HG03066 (cell line): ENCODE data around the gene TGFBI.
"Not testable (repeated sequence)": the region's sequence is repeated elsewhere in the genome, so short reads cannot be mapped to it uniquely, and the experiment has no call there.

Experiments
- ATAC-seq: cut with Tn5 transposase; IDR thresholded peaks from one replicate; pipeline ENCODE4 v1.9.1; 2021; ENCODE audit warnings: low read depth; ENCODE audit not compliant: unreplicated experiment

The TGFBI gene

DNA sequence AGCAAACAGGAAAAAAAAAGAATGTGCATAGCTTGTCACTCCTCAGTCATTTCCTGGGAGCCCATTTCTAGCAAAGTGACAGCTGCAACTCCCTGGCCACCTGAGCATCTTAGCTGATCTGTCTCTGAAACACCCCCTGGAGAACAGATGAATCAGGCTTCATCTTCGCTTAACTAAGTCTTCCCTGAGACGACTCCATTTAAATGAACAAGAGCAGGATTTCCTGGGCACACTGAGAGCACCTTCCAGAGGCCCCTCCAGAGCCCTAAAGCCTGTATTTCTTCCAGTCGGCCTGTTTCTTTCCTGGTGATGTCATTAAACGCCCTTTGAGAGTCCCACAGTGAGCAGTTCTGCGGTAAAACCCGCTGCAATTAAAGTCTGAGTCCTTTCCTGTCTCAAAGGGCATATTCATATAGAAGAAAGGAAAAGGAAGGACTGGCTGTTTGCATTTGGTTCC, 13.9 kb downstream of the TGFBI start:
- no peak for ATAC-seq

DNA sequence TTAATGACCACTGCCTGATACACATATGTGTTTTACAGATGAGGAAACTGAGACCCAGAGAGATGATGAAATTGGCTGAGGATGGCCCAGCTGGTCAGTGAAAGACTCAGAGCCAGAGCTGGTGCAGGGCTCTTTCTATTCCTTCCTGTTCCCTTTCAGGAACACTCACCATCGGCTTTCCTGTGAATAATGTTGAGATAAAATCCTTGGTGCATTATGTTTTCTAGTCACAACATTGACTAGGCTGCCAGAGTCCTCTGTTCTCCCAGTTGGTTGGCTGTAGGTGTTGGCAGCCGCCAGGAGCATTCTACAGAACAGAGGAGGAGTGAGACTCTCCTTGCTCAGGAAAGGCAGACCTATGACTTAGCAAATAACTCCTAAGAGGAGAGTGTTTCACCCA, 14.8 kb downstream of the TGFBI start:
- no peak for ATAC-seq

DNA sequence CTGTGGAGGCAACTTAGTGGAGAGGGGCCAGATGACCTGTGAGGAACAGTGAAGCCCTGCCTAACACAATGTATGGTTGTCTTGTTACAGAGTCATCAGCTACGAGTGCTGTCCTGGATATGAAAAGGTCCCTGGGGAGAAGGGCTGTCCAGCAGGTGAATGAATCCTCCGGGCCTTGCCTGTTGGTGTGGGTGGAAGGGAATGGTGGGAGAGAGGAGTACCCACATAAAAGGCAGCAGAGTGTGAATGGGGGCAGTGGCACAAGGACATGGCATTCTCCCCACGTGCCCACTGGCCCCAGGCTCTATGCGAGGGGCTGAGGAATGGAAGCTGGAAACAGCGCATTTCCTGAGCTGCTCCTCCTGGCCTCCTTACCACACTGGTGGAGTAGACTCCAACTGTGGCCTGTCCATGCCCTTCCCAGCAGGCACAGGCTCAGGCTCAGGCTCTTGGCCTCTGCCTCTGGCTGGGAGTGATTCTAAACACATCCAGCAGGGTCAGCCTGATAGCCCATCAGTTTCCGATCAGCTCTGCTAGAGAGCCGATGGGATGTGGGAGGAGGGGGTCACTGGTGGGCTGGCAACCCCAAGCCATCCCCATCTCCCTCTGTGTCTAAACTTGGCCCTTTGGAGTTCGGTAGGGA, 15.3 kb downstream of the TGFBI start:
- ATAC-seq = no peak

DNA sequence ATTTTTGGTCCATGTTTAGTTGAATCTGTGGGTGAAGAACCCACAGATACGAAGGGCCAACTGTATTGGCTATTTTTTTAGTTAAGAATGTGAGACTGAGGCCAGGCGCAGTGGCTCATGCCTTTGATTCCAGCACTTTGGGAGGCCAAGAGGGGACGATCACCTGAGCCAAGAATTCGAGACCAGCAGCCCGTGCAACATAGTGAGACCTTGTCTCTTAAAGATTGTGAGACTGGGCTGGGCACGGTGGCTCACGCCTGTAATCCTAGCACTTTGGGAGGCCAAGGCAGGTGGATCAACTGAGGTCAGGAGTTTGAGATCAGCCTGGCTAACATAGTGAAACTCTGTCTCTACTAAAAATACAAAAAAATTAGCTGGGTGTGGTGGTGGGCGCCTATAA, 16.2 kb downstream of the TGFBI start:
- ATAC-seq = not testable (repeated sequence)

DNA sequence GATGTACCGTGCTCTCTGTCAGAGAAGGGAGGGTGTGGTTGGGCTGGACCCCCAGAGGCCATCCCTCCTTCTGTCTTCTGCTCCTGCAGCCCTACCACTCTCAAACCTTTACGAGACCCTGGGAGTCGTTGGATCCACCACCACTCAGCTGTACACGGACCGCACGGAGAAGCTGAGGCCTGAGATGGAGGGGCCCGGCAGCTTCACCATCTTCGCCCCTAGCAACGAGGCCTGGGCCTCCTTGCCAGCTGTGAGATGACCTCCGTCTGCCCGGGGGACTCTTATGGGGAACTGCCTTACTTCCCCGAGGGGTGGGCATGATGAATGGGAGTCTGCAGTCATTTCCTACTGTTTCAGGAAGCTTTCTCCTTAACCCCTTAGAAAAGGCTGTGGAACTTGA, 17.5 kb downstream of the TGFBI start:
- no peak for ATAC-seq

DNA sequence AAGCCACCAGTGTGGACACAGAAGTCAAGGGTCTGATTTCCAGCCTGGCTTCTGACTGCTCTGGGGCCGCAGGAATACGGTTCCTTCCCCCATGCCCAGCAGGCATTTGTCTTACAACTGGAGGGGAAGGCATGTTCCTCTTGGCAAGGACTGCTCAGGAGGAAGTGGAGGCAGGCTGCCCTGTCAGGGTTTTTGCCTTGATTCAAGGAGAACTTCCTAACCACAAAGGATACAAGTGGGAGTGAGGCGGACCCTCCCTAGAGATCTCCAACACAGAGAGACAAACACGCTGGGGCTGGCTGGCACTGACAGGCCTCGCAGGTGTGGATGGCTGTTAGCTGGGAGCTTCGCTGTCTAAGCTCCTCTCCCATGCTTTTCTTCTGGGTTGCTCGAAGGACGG, 19.1 kb downstream of the TGFBI start:
- ATAC-seq = no peak

DNA sequence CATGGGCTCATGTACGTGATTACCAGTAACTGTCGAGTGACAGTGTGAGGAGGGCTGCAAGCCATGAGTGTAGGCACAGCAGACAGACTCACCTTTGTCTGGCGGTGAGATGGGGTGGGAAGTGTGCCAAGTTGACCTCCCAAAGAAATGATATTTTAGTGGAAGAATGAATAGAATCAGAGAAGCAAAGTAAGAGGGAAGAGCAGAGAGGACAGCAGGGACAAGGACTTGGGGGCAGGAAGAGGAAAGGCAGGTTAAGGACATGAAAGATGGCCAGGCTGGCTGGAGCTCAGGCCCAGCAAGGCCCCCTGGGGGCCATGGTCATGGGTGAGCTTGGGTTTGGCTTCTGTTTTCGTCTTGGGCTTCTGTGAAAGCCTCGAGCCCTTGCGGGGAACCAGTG, 20.2 kb downstream of the TGFBI start:
- no peak for ATAC-seq

DNA sequence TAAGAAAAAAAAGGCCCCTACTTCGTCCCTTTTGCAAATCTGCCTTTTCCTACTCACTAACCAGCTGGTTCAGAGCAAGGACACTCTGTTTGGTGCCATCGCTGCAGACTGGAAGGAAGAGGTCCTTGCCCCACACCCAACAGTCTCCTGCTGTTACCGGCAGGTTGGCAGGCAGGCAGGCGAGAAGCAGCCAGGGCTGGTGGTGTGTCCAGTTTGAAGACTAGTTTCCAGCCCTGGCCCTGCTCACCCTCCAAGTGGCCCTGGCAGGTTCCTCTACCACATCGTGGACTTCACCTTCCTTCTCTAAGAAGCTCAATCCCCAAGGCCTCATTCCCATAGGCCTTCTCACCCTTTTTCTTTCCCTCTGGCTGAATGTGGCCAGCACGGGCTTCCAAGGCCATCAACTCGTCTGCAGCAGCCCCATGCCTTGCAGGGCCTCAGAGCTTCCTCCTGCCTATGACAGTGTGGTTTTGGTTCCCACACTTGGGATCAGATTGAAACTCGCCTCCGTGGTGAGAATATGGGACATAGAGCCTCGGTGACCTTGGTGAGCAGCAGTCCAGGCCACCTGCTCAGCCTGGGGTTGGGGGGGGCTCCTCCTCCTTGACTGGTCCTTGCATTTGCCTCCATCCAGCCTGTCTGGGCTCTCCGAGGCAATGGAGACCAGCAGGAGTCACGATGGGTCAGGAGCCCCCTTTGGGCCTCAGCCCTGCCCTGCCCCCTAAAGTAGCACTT, 22.9 kb downstream of the TGFBI start:
- ATAC-seq = no peak

DNA sequence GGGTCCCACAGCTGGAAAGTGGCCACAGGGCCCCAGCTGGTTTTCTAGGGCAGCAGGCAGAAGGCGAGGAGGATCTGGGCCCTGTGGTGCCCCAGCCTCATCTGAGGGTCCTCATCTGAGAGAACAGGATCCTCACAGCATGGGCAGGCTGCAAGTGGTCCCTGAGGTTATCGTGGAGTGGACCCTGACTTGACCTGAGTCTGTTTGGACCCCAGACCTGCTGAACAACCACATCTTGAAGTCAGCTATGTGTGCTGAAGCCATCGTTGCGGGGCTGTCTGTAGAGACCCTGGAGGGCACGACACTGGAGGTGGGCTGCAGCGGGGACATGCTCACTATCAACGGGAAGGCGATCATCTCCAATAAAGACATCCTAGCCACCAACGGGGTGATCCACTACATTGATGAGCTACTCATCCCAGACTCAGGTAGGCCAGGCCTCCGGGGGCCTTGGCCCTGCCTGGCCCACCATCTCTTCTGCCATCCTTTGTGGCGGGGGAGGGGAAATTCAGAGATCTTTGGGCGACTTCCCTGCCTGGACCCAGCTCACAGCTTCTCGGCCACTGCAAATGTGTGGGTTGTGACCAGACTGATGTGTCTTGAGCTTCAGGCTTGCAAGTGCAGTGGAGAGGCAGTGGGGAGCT, 24.0 kb downstream of the TGFBI start:
- no peak for ATAC-seq

DNA sequence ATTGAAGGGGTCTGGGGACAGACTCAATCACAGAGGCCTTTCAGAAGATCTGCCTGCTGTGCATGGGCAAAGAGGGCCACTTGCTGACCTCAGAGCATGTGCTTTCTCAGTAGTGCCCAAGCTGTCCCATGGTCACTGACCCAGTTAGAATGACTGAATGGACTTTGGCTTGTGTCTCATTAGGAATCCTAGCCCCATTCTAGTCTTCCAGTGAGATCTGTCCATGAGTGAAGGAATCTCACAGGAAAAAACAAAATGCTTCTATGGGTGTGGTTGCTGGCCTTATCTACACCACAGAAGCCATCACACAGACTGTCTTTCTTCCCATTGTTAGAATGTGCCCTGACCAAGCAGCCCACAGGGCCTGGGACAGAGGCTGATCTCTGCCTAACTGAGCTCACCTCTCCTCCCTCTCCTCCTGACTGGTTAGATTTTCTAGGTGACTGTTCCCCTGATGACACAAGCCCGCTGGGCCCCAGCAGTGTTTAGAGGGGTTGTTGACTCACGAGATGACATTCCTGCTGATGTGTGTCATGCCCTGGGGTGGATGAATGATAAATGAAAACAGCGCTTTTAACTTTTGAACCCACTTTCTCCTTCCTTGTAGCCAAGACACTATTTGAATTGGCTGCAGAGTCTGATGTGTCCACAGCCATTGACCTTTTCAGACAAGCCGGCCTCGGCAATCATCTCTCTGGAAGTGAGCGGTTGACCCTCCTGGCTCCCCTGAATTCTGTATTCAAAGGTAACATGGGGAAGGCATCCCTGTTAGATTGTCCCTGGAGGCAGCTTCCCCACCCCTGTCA, 24.8 kb downstream of the TGFBI start:
- no peak for ATAC-seq

DNA sequence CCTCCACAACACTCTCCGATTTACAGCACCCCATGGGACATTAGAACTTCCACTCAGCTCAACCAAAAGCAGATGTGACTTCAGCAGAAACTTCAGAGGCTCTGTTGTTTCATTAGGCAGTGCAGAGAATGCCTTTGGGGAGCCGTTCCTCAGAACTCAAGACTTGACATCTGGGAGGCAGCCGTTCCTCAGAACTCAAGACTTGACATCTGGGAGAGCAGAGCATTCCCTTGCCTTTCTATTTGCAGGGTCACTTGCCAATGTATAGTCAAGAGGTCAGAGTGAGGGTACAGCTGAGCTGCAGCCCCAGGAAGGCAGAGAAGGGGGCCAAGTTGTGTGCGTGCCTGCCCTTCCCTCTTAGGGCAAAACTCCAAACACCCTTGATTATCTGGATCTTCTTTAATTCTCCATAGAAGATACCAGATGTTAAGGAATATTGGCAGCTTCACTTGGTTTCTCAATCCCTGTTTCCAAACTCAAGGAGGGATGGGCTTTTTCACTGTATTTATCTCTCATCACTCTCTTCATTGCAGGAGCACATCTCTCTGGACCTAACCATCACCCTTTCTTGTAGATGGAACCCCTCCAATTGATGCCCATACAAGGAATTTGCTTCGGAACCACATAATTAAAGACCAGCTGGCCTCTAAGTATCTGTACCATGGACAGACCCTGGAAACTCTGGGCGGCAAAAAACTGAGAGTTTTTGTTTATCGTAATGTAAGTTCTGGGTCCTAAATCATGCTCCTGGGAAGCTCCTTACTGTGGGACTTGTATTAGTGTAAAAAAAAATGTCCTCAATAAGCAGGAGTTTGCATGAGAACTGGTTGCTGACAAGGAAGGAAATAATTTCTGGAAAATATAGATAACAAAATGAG, 25.6 kb downstream of the TGFBI start:
- ATAC-seq = no peak

DNA sequence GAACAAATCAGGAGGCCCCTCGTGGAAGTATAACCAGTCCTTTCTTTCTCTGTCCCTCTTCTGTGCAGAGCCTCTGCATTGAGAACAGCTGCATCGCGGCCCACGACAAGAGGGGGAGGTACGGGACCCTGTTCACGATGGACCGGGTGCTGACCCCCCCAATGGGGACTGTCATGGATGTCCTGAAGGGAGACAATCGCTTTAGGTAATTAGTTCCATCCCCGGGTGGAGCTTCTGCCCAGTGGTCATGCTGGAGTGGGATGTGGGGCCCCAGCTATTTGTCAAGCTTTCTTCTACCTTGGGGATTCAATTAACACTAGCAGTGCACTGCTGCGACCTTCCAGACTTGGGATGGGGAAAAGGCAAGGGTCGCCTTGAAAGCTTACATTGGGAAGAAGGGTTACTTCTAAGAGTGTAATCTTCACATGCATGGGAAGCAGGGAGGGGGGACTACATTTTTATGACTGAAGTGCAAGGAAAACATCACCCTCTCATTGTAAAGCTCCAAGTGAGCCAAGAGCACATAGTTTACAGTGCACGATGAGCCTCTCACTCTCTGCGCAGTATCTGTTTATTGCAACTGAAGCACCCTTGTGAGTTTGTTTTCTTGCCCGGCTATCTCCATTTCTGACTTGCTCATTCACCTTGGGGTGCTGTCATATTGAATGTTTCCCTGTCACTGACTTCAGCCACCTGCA, 27.0 kb downstream of the TGFBI start:
- ATAC-seq = no peak

DNA sequence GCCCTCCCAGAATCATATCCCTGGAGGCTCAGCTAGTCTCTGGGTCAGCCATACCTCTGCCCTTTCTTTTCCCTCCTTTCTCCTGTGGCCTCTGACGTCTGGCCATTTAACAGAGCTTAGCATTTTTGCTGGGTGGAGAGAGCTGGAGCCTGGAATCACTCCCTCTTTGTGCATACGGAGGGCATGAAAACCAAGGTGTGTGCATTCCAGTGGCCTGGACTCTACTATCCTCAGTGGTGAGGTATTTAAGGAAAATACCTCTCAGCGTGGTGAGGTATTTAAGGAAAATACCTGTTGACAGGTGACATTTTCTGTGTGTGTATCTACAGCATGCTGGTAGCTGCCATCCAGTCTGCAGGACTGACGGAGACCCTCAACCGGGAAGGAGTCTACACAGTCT, 27.5 kb downstream of the TGFBI start:
- no peak for ATAC-seq

DNA sequence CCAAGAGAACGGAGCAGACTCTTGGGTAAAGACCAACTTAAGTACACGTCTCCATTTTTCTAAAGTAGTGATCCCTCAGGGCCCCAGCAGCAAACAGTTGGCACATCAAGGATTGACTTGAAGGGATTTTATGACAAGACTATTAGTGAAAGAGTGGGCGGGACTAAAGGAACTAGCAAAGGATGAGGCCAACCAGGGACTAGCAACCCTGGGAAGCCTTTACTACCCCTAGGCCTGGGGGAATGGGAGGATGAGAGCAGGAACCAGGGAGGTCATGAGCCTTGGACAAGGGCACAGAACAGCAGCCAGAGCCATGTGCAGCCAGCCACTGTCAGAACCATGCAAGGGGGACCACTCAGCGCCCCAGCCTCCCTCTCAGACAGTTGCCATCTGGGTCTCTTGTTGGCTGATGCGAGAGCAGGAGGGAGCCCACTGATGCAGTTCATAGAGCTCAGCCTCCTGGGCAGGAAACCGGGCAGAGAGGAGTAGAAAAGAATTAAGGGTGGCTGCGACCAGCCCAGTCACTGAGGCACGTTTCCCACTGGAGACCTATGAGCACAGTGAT, 28.1 kb downstream of the TGFBI start:
- no peak for ATAC-seq

DNA sequence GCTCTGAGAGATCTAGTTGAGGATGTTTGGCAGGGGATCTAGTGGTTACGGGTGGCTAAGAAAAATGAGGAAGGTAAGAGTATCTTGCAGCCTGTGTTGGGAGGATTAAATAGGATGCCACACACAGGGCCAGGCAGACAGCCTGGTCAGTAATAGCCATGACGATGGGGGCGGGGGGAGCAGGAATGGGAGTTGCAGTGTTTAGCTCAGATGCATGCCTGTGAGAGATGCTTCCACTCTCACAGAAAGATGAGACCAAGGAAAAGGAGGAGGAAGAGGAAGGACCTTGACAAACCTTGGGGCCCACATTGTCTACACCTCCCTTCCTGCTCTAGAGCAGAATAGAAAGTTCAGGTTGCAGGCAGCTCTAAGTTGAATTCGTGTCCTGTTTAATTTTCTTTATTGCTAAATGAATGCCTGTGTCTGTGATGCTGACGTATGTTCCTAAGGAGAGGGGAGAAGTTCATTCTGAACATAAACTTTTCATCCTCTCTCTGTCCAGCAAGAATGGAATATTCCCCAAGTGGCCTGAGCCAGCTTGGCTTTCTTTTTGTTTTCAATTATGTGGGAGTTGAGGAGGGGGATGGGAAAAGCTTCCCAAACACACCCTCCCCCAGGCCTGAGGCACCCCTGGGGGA, 28.7 kb downstream of the TGFBI start:
- no peak for ATAC-seq

DNA sequence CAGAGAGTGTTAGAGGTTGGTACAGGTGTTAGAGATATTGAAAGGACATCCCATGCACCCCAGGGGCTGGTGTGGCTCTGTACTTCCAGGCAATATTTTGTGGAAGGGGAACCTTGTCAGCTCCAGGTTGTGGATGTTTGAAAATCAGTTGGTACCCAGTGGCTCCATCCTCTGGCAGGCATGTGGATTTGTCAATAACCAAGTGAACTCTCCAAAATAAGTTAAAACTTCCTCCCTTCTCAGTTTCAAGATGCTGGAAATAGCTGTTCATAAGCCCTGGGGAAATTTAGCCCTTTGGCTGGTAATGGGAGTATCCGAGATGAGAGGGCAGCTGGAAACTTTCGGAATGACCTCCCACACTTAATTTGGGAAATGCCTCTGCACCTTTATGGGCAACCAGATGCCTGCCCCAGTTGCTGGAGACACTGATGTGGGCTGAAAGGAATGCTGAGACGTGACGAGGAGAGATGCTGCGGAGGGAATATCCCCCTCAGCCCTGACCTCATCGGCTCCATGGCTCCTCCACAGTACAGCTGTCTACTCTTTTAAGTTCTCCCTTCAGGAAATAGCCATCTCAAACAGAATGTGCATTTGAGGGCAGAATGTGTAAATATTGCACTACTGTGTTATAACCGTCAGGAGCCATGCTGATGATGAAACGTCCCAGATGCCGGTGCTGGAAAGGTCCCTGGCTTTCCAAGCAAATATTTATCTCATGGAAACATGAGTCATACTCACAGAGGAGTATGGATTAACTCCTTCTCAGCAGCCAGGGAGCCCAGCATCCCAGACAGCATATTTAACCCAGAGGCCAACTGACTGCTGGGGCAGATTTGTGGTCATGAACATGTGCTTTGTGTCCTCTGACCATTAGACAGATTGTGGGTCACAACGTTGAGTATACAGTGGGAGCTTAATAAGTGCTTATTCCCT, 29.5 kb downstream of the TGFBI start:
- no peak for ATAC-seq

DNA sequence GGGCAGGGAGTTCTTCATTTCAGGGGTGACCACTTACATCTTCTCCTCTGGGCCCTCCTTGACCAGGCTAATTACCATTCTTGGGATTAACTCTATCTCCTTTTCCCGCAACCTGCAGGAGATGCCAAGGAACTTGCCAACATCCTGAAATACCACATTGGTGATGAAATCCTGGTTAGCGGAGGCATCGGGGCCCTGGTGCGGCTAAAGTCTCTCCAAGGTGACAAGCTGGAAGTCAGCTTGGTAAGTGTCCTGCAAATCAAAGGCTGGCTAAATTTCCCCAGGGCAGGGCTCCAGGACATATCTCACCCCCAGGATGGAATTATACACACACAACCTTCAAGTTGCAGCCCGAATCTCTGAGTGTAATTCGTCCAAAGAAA, 30.2 kb downstream of the TGFBI start:
- ATAC-seq = no peak

DNA sequence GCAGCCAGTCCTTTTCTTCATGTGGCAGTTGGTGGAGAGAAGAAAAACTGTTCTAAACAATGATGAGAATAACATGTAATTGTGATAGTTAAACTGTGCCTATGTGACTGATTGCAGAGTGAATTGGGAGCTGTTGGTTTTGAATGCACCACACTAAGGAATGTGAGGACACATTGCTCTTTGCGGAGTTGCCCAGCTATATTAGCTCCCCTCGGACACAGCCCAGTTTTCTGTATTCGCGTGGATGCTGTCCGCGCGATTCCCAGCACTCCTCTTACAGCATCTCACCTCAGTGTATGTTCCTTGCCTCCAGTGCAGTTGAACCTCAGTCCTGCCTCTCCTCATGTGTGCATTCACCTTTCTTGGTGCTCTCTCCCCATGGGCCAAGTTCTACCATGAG, 32.2 kb downstream of the TGFBI start:
- ATAC-seq = no peak
